ENCODE measurements around the gene LRRC36. TPM values are rescaled to one million over a fixed set of nuclear protein-coding genes. Genes with fewer than 3 reads are reported as not detected.

LRRC36 gene
- total and polyA plus RNA-seq, 2 of the 13 experiments (the other 11 are each of a cell fraction or from before 2014, with no cell fraction given): 0.12 to 0.15 TPM

DNA sequence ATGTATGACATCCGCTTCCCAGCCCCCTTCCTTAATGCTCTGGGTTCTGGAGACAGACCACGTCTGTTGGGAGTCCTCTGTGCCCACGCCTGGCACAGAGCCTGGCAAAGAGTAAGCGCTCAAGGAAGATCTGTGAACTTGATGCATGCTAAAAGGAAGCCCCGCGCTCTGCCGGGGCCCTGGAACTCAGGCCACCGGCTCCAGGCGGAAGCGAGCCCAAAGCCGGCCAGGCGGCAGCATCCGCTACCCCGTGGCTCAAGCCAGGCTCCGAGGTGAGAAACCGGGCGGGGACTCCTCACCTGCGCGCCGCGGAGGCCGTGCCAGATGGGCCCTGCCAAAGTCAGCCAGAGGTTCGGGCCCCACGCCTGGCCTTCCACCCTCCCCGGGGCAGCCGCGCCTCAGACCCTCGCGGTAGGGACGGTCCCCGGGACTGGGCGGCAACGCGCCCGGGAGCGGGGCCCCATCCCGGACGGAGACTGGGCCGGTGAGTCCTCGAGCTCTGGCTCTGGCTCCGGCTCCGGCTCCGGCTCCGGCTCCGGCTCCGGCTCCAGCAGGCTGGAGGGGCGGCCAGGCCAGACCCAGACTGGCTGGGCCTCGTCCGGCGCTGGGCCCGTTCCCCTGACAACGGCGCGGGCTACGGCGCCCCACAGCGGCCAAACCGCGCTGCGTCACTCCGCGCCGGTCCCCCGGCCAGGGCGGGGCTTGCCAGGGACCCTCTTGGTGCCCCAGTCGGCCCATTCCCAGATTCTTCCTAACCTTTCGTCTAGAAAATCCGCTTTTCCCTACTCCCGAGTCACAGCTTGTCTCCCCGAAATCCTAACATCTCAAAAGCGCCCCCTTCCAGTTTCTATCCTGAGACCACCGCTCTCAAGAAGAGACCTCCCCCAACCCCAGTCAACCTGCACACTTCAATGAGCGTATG is 89.5 kb downstream of the LRRC36 start, which contains the start of gene ZDHHC1 (continued):
- TF ChIP-seq, protein P1, sequence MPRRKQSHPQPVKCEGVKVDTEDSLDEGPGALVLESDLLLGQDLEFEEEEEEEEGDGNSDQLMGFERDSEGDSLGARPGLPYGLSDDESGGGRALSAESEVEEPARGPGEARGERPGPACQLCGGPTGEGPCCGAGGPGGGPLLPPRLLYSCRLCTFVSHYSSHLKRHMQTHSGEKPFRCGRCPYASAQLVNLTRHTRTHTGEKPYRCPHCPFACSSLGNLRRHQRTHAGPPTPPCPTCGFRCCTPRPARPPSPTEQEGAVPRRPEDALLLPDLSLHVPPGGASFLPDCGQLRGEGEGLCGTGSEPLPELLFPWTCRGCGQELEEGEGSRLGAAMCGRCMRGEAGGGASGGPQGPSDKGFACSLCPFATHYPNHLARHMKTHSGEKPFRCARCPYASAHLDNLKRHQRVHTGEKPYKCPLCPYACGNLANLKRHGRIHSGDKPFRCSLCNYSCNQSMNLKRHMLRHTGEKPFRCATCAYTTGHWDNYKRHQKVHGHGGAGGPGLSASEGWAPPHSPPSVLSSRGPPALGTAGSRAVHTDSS (CRISPR knock-in tag; conservative IDR thresholded peaks at IDR 0.05): no peak; the same call in 1 of the 2 replicates
- TF ChIP-seq, protein P2, sequence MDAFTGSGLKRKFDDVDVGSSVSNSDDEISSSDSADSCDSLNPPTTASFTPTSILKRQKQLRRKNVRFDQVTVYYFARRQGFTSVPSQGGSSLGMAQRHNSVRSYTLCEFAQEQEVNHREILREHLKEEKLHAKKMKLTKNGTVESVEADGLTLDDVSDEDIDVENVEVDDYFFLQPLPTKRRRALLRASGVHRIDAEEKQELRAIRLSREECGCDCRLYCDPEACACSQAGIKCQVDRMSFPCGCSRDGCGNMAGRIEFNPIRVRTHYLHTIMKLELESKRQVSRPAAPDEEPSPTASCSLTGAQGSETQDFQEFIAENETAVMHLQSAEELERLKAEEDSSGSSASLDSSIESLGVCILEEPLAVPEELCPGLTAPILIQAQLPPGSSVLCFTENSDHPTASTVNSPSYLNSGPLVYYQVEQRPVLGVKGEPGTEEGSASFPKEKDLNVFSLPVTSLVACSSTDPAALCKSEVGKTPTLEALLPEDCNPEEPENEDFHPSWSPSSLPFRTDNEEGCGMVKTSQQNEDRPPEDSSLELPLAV (CRISPR knock-in tag; conservative IDR thresholded peaks at IDR 0.05; ENCODE audit: low read depth): no peak
- TF ChIP-seq ZNF670 (CRISPR knock-in tag; IDR thresholded peaks at IDR 0.05; ENCODE audit: borderline replicate concordance): peak; percentile 76; the same call in 1 of the 2 replicates
- TF ChIP-seq, protein P3, sequence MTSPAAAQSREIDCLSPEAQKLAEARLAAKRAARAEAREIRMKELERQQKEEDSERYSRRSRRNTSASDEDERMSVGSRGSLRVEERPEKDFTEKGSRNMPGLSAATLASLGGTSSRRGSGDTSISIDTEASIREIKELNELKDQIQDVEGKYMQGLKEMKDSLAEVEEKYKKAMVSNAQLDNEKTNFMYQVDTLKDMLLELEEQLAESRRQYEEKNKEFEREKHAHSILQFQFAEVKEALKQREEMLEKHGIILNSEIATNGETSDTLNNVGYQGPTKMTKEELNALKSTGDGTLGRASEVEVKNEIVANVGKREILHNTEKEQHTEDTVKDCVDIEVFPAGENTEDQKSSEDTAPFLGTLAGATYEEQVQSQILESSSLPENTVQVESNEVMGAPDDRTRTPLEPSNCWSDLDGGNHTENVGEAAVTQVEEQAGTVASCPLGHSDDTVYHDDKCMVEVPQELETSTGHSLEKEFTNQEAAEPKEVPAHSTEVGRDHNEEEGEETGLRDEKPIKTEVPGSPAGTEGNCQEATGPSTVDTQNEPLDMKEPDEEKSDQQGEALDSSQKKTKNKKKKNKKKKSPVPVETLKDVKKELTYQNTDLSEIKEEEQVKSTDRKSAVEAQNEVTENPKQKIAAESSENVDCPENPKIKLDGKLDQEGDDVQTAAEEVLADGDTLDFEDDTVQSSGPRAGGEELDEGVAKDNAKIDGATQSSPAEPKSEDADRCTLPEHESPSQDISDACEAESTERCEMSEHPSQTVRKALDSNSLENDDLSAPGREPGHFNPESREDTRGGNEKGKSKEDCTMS (CRISPR knock-in tag; conservative IDR thresholded peaks at IDR 0.05): no peak
- no peak for TF ChIP-seq SIN3B (IDR thresholded peaks at IDR 0.05; ENCODE audit: low read length)
- peak; percentile 43; the same call in 1 of the 2 replicates for TF ChIP-seq ZNF598 (CRISPR knock-in tag; IDR thresholded peaks at IDR 0.05; ENCODE audit: borderline replicate concordance)
- TF ChIP-seq CENPT (CRISPR knock-in tag; IDR thresholded peaks at IDR 0.05; ENCODE audit: low read depth): no peak
- TF ChIP-seq, protein P4, sequence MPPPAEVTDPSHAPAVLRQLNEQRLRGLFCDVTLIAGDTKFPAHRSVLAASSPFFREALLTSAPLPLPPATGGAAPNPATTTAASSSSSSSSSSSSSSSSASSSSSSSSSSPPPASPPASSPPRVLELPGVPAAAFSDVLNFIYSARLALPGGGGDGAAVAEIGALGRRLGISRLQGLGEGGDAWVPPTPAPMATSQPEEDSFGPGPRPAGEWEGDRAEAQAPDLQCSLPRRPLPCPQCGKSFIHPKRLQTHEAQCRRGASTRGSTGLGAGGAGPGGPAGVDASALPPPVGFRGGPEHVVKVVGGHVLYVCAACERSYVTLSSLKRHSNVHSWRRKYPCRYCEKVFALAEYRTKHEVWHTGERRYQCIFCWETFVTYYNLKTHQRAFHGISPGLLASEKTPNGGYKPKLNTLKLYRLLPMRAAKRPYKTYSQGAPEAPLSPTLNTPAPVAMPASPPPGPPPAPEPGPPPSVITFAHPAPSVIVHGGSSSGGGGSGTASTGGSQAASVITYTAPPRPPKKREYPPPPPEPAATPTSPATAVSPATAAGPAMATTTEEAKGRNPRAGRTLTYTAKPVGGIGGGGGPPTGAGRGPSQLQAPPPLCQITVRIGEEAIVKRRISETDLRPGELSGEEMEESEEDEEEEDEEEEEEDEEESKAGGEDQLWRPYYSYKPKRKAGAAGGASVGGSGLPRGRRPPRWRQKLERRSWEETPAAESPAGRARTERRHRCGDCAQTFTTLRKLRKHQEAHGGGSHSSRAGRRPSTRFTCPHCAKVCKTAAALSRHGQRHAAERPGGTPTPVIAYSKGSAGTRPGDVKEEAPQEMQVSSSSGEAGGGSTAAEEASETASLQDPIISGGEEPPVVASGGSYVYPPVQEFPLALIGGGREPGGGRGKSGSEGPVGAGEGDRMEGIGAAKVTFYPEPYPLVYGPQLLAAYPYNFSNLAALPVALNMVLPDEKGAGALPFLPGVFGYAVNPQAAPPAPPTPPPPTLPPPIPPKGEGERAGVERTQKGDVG (CRISPR knock-in tag; IDR thresholded peaks at IDR 0.05; ENCODE audit: borderline replicate concordance): peak; percentile 89
- TF ChIP-seq ARNTL (CRISPR knock-in tag; IDR thresholded peaks at IDR 0.05): no peak
- TF ChIP-seq GATAD1 (CRISPR knock-in tag; IDR thresholded peaks at IDR 0.05): peak; percentile 60; the same call in 1 of the 2 replicates
- TF ChIP-seq KLF15 (CRISPR knock-in tag; IDR thresholded peaks at IDR 0.05; ENCODE audit: borderline replicate concordance): no peak
- no peak for TF ChIP-seq SNRNP70 (IDR thresholded peaks at IDR 0.05; ENCODE audit: low read depth, low read length)
- TF ChIP-seq ADNP (CRISPR knock-in tag; IDR thresholded peaks at IDR 0.05): peak; percentile 61; the same call in 1 of the 2 replicates
- TF ChIP-seq, protein P5, sequence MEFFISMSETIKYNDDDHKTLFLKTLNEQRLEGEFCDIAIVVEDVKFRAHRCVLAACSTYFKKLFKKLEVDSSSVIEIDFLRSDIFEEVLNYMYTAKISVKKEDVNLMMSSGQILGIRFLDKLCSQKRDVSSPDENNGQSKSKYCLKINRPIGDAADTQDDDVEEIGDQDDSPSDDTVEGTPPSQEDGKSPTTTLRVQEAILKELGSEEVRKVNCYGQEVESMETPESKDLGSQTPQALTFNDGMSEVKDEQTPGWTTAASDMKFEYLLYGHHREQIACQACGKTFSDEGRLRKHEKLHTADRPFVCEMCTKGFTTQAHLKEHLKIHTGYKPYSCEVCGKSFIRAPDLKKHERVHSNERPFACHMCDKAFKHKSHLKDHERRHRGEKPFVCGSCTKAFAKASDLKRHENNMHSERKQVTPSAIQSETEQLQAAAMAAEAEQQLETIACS (CRISPR knock-in tag; IDR thresholded peaks at IDR 0.05): no peak
- no peak for TF ChIP-seq ZNF672 (CRISPR knock-in tag; IDR thresholded peaks at IDR 0.05)
- TF ChIP-seq HCFC1 (IDR thresholded peaks at IDR 0.05; ENCODE audit: low read depth, low read length): no peak
- TF ChIP-seq NR2F2 (IDR thresholded peaks at IDR 0.05; ENCODE audit: borderline replicate concordance, low read depth): no peak
